GM18873 (cell line): Measurements from ENCODE around the gene ROR2.

Experiments used
- ATAC-seq: cut with Tn5 transposase; IDR thresholded peaks from one replicate; pipeline ENCODE4 v1.9.1; 2021; ENCODE audit warnings: mild to moderate bottlenecking, moderate library complexity, moderate number of reproducible peaks; ENCODE audit not compliant: unreplicated experiment, low FRiP score

ROR2 gene

DNA sequence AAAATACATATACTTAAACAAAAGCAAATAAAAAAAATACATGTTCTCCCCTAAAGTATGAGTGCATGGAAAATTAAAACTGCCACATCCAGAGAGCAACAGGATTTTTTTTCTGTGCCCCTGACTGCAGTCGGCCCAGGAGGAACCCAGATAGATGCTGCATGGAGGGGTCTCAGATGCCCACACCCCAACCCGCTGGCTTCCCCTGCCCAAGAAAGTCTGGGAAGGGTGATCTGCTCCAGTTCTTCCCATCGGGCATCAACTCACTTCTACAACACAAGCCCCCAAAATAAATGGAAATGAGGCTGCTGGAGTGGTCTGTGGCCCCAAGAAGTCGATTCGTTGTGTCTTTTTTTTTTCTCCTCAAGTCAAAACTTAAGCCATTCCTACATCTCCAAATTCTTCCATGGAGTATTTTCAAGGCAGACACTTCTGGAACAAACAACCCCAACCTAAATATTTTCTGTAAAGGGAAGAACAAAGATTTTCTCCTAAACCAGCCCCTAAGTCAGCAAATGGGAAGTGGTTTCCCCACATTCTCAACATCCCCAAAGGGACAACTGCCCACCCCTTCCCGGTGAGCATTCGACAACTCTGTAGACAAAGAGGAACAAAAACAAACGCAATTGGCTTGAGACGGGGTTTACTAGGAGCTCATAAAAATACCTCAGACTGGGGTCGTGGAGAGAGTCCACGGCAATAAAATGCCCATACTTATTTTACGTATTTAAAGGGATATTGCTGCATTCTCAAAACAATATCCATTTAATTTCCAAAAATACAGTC is 46.7 kb downstream of the ROR2 start:
- no peak for ATAC-seq

DNA sequence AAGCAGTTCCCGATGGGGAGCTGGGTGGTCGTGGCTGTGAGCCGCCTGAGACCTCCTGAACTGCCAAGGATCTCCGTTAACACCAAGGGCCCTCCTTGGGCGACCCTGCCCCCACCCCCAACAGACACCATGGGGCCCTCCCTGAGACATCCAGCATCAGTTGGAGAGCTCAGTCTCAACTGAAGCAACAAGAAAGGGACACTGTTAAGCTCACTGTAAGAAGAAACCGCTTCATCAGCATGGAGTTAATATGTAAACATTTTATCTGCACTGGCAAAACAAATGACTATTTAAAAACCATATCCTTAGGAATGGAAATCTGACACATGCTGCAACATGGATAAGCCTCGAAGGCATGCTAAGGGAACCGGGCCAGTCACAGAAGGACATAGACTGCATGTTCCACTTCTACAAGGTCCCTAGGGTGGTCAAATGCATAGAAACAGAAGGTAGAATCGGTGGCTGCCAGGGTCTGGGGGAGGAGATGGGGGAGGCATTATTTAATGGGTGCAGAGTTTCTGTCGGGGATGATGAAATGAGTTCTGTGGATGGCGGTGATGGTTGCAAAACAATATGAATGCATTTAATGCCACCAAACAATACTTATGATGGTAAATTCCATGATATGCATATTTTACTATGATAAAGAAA is 47.4 kb downstream of the ROR2 start:
- no peak for ATAC-seq

DNA sequence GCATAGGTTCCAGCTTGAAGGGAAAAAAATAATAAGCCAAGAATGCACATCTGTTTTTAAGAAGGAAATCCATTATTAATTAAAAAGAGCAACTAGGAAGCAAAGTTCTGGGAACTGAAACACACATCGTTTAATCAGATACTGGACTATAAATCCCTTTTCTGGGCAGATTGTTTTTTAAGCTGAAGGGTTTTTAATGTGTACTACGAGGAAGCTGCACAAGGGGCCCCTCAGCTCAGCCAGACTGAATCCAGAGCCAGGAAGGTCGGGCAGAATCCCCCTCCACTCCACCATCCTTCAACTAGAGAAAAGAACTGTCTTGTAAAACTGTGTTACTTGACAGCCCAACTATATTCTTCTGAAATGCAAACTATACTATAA is 49.2 kb downstream of the ROR2 start:
- ATAC-seq, result no peak

DNA sequence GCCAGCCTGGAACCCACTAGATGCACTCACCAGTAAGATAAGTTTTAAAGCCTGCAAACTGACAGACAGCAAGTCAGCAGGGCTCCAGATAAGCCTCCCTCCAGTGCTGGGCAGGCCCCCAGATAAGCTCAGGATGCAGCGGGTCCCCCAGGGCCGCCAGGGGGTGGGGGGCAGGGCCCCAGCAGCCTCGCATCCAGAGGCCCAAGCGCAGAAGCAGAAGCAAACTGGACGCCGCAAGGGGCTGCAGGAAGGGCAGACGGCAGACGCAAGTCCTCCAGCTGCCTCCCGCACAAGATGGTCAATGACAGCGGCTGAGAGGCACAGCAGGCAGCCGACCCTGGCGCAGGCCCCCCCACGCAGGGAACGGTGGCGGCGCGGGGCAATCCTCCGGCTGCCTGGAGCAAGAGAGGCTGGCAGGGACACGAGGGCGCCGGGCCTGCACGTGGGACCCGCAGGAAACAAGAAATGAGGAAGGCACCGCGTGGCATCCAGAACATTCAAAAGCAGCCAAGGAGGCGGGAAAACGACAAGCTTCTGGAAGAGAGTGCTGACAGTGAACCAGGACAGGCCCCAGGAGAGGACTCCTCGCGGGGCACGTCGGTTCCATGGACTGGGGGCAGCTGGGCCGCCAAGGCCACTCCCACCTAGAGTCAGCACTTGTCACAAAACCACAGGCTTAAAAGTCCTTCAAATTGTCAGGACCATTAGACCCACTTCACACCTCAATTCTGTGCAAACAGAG is 49.8 kb downstream of the ROR2 start:
- ATAC-seq, result no peak

- no peak for ATAC-seq
Measured at GRCh38 chr9:91899594-91899993, 50.4 kb downstream of the ROR2 start.

DNA sequence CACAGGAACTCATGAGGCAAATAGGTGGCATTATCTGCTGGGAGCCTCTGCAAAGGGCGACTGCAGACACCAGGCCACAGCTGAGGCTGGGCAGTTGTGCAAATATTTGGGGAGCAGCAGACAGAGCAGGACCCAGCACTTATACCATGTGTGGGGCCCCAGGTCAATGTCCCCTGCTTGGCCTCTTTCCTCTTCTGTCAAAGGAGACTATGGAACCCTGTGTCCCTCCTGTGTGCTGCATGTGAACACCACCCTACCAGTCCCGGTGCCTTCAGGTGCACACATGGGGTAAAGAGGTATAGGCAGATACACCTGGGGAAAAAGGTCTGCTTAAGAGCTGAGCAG is 50.8 kb downstream of the ROR2 start:
- ATAC-seq, result no peak

GRCh38 chr9:91898451-91899218 is 51.4 kb downstream of the ROR2 start:
- ATAC-seq, result no peak

DNA sequence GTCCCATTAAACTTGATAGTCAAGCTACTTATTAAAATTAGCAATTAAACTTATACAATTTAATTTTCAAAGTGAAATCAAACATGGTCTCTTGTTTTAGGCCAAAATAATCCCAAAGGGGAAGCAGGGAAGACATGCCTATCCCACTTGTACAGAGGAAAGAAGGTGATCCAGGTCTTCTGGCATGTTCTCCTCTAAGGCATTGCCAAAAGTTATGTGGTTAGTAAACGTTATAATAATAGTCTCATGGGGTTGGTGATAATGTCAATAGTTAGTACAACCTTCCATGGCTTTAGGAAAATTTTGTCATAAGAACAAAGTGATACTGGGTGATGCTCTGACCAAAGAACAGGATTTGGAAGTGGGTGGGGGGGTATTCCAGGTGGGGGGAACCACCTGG is 52.8 kb downstream of the ROR2 start:
- ATAC-seq, result no peak

GRCh38 chr9:91896513-91897121 is 53.4 kb downstream of the ROR2 start:
- ATAC-seq, result no peak

DNA sequence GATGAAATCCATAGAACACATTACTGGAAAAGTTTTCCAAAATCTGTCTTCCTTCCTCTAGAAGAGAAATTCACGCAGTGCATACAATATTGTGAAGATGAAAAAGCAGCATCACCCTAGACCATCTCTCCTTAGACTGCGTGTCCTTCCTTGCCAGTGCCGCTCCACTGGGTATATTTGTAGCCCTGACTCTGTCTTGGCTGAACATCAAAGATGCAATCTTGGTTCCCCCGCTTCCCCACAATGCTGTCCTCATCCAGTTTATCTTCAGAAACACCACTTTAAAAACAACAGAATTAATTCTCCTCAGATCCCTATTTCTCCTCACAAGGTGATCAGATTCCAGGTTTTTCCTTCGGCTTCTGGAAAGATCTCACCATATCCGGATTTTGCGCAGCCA is 53.9 kb downstream of the ROR2 start:
- ATAC-seq, result no peak

DNA sequence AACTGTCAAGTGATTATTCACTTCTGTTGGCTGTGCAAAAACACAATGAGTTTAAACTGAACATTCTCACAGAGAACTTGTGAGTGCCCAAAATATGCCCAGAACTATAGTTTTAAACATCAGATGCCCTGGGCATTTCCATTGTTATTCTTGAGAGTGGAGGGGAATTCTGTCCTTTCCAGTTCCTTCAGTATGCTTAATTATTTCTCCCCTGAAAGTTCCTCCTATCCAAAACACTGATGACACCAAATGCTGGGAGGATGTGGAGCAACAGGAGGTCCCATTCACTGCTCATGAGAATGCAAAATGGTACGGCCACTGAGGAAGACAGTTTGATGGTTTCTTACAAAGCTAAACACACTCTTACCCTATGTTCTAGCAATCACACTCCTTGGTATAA is 55.5 kb downstream of the ROR2 start:
- no peak for ATAC-seq

- no peak for ATAC-seq
Measured at GRCh38 chr9:91894023-91894422, 56.0 kb downstream of the ROR2 start.

DNA sequence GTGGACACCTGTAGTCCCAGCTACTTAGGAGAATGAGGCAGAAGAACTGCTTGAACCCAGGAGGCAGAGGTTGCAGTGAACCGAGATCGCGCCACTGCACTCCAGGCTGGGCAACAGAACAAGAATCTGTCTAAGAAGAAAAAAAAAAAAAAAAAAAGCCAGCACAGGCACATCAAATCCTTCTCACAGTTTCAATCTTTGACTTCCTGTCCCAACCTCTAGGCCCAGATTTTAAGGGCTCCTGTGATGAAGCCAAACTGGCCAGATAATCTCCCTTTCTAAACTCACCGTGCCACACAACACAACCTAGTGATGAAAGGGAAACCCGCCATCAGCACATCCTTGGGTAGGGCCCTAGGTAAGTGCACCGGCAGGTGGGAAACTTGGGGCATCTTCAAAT is 58.1 kb downstream of the ROR2 start:
- no peak for ATAC-seq

DNA sequence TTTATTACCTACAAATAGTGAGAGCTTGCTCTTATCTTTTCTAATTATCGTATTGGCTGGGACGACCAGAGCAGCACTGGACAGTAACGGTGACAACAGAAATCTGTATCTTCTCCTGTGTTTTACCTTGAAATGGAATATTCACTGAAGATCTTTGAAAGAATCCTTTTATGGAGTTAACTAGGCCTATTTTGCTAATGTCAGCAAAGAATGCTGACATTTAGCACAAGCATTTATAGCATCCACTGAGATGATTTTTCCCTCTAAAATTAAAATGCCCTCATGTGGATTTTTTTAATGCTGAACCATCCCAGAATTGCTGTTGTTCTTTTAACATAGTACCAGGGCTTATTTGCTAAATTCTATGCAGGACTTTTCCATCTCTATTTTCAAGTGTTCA is 59.4 kb downstream of the ROR2 start:
- ATAC-seq, result no peak

DNA sequence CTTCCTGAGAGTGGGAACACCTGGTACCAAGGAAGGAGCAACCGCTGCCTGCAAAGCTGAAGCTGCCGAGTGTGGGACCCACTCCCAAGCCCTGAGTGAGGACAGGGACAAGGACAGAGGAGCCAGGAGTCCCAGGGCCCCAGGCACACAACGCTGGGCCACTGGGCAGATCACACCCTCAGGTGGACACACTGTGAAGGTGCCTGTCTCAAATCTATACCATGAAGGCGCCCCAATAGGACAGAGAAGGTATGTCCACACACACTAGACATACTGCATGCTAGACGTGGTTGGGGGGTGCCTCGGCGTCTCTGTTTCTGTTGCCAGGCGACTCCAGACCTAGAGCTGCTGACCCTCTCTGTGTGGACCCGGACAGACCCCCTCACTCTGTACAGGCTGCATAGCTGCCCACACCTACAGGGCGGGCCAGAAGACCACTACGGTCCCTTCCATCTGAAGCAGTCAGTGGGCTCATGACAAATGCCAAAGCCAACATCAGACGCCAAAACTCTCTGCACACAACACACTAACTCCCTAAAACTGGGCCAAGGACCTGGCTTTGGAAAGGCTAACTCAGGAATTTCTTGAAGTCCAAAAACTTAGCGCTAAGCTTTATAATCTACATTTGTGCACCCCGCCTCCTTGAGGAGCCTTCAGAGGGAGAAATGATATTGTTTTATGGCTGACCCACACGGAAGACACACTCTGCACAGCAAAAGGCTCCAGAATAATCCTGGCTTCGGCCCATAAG is 60.7 kb downstream of the ROR2 start:
- no peak for ATAC-seq

- no peak for ATAC-seq
Measured at GRCh38 chr9:91886414-91887076, 63.5 kb downstream of the ROR2 start.

- no peak for ATAC-seq
Measured at GRCh38 chr9:91885746-91886413, 64.1 kb downstream of the ROR2 start.

DNA sequence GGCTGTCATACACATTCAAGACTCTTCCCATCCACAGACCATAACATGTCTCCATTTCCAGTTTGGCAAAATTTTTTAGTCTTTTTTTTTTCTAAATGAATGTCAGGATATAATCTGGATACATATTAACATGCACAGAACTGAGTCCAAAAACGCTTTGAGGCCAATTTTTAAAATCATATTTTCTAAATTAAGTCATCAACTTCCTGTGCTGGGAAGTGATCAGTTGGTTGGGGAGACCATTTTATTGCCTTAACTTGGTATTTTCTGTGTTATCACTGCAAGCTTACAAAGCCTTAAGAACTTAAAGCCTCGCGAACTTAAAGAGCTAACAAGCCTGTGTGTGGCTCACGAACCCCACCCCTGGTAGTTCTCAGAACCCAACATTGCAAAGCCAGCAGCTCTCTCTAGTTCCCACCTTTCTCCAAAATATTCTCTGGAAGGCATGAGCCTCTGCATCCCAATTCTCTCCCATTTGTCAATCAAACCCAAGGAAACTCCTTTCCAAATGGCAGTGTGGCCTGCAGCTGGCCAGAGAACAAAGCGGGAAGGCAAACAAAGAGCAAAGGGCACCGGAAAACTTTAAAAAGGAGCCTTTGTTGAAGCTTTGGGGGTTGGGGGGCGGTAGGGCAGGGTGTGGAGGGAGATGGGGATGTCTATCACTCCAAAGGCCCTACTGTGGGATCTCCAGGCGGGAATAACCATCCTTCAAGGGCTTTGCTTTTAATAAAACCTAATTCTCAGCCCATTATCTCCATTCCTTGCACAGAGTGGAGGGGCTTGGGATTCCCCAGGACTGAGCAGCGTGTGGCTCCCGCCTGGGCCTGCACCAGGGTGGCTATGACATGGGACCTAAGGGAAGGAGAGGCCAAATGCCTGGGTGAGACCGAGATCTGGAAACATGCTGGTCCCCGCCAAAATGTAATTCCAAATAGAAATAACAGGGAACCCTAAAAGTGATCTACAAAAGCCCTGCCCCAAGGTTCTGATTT is 65.0 kb downstream of the ROR2 start:
- no peak for ATAC-seq
